SK-N-SH (cell line): ENCODE measurements around the gene UCP3. TPM values are rescaled to one million over a fixed set of nuclear protein-coding genes. Genes with fewer than 3 reads are reported as not detected.

ENCODE experiments used
- CTCF ChIA-PET: fragments of 300-600, 350-600 bp; formaldehyde crosslinking; extraction: SDS; loops from one replicate; lab custom pipeline; 2021; lab: Yijun Ruan, JAX
- POLR2A ChIA-PET: fragments of 350-600 bp; sonication (Branson Sonifier 250); formaldehyde crosslinking; extraction: SDS; loops from one replicate; lab custom pipeline; 2020; ENCODE audit warnings: antibody characterized with exemption, inconsistent platforms; lab: Yijun Ruan, JAX
- DNase-seq: peaks from one replicate; pipeline ENCODE4 v3.0.0; 2012
- H2AFZ ChIP-seq: fragments of 200-600 bp; sonication (generic); 2 replicates; pipeline ENCODE4 v1.8.1; 2016; ENCODE audit warnings: antibody characterized with exemption, mild to moderate bottlenecking, low read depth
- H3F3A ChIP-seq: fragments of 200-600 bp; sonication (generic); replicated peaks from 2 replicates; pipeline ENCODE3; 2016; ENCODE audit warnings: antibody characterized with exemption, mild to moderate bottlenecking; ENCODE audit not compliant: insufficient read depth
- H3K27ac ChIP-seq, 2 experiments: fragments of 200-500 bp in 1 of 2; fragments of 200-600 bp in 1 of 2; sonication (Bioruptor generic) in 1 of 2; sonication (generic), shearing (Covaris generic) in 1 of 2; 2 replicates each; pipeline versions ENCODE4 v1.5.1 to v1.6.1; 2014 to 2016; ENCODE audit warnings: low read depth in 2 of 2, inconsistent platforms in 1 of 2, low read length in 1 of 2, mild to moderate bottlenecking in 1 of 2, mixed read lengths in 1 of 2
- H3K27me3 ChIP-seq: fragments of 200-600 bp; sonication (generic), shearing (Covaris generic); 2 replicates; pipeline ENCODE4 v1.6.1; 2016; ENCODE audit warnings: mixed run types; ENCODE audit not compliant: insufficient read depth
- H3K36me3 ChIP-seq, 2 experiments: fragments of 200-500 bp in 1 of 2; fragments of 200-600 bp in 1 of 2; sonication (Bioruptor generic) in 1 of 2; sonication (generic) in 1 of 2; replicated peaks in 1 of 2; 2 replicates each; pipeline versions ENCODE3 to v1.5.1; 2014 to 2016; ENCODE audit warnings: low read length in 1 of 2, mild to moderate bottlenecking in 1 of 2; ENCODE audit not compliant: insufficient read depth in 2 of 2, control insufficient read depth in 1 of 2
- H3K4me1 ChIP-seq, 2 experiments: fragments of 200-500 bp in 1 of 2; fragments of 200-600 bp in 1 of 2; sonication (Bioruptor generic) in 1 of 2; sonication (generic), shearing (Covaris generic) in 1 of 2; 2 replicates each; pipeline versions ENCODE4 v1.5.1 to v1.6.1; 2014 to 2016; ENCODE audit warnings: low read depth in 1 of 2, low read length in 1 of 2, mixed run types in 1 of 2; ENCODE audit not compliant: insufficient read depth in 2 of 2, control insufficient read depth in 1 of 2
- H3K4me2 ChIP-seq: fragments of 200-600 bp; sonication (generic), shearing (Covaris generic); 2 replicates; pipeline ENCODE4 v1.6.1; 2017; ENCODE audit warnings: mixed run types
- H3K4me3 ChIP-seq, 2 experiments: fragments of 200-500 bp in 1 of 2; fragments of 200-600 bp in 1 of 2; sonication (Bioruptor generic) in 1 of 2; sonication (generic), shearing (Covaris generic) in 1 of 2; 2 replicates each; pipeline versions ENCODE4 v1.5.1 to v1.8.1; 2014 to 2016; ENCODE audit warnings: low read depth in 2 of 2, inconsistent platforms in 1 of 2, low read length in 1 of 2, mild to moderate bottlenecking in 1 of 2, mixed read lengths in 1 of 2, moderate library complexity in 1 of 2
- H3K79me2 ChIP-seq: fragments of 200-600 bp; sonication (generic); 2 replicates; pipeline ENCODE4 v1.8.1; 2017; ENCODE audit warnings: mild to moderate bottlenecking; ENCODE audit not compliant: insufficient read depth
- H3K9ac ChIP-seq: fragments of 200-600 bp; sonication (generic); 2 replicates; pipeline ENCODE4 v1.6.1; 2017; ENCODE audit warnings: mixed run types
- H3K9me2 ChIP-seq: fragments of 200-600 bp; sonication (generic); 2 replicates; pipeline ENCODE4 v1.6.1; 2017; ENCODE audit warnings: mixed run types
- H3K9me3 ChIP-seq: fragments of 200-600 bp; sonication (generic); 2 replicates; pipeline ENCODE4 v1.6.1; 2017; ENCODE audit warnings: mixed run types, mild to moderate bottlenecking, moderate library complexity
- H4K20me1 ChIP-seq: fragments of 200-600 bp; sonication (generic); 2 replicates; pipeline ENCODE4 v1.6.1; 2017; ENCODE audit warnings: mild to moderate bottlenecking, mixed run types; ENCODE audit not compliant: insufficient read depth
- CHD2 ChIP-seq: fragments of 150-350 bp; IDR thresholded peaks from 2 replicates; pipeline ENCODE4 v1.6.1; 2018; ENCODE audit warnings: low read length; ENCODE audit not compliant: partially characterized antibody
- EZH2phosphoT487 ChIP-seq: fragments of 200-600 bp; sonication (generic); IDR thresholded peaks from 2 replicates; pipeline ENCODE4 v1.6.1; 2017; ENCODE audit warnings: low read depth, mixed run types, mild to moderate bottlenecking, antibody characterized with exemption, moderate library complexity, borderline replicate concordance
- FOXJ3 ChIP-seq: sonication (generic); formaldehyde crosslinking; IDR thresholded peaks from 2 replicates; pipeline ENCODE4 v1.5.1; 2020; ENCODE audit warnings: mild to moderate bottlenecking, missing genetic modification reagents
- GABPA ChIP-seq: IDR thresholded peaks from 2 replicates; pipeline ENCODE4 v1.4.0; 2012; ENCODE audit warnings: low read depth, mild to moderate bottlenecking
- JUND ChIP-seq: IDR thresholded peaks from 2 replicates; pipeline ENCODE4 v1.4.0; 2012
- MEF2A ChIP-seq: IDR thresholded peaks from 2 replicates; pipeline ENCODE4 v1.4.0; 2012; ENCODE audit warnings: low read depth, borderline replicate concordance
- MXI1 ChIP-seq: IDR thresholded peaks from 2 replicates; pipeline ENCODE4 v1.6.1; 2012; ENCODE audit warnings: mild to moderate bottlenecking, low read depth, low read length, improper control_type of control experiment
- NFIC ChIP-seq: IDR thresholded peaks from 2 replicates; pipeline ENCODE4 v1.4.0; 2012; ENCODE audit warnings: borderline replicate concordance
- TEAD4 ChIP-seq: IDR thresholded peaks from 2 replicates; pipeline ENCODE4 v1.4.0; 2012; ENCODE audit warnings: mild to moderate bottlenecking, borderline replicate concordance; ENCODE audit not compliant: insufficient read depth
- YY1 ChIP-seq: IDR thresholded peaks from 2 replicates; pipeline ENCODE4 v1.4.0; 2012; ENCODE audit warnings: low read depth, mild to moderate bottlenecking
- WGBS: methylation state at CpG from one replicate; pipeline ENCODE4 v1.1.6; 2017; ENCODE audit warnings: low lambda C conversion rate; 5-methylcytosine and 5-hydroxymethylcytosine counted together
- polyA plus RNA-seq, 3 experiments: library from polyadenylated mRNA; depleted of rRNA; stranded (reverse); fragments of >200 nt; gene quantifications; 2 replicates each; pipeline ENCODE4 v1.2.3, GENCODE V29; 2012
- TF ChIP-seq, protein P1 (sequence below): IDR thresholded peaks from 2 replicates; pipeline ENCODE4 v1.4.0; 2012; ENCODE audit warnings: low read depth
- TF ChIP-seq, protein P2 (sequence below): IDR thresholded peaks from 2 replicates; pipeline ENCODE4 v1.4.0; 2012; ENCODE audit warnings: low read depth, borderline replicate concordance
- TF ChIP-seq, protein P3 (sequence below): IDR thresholded peaks from 2 replicates; pipeline ENCODE4; 2012
- TF ChIP-seq, protein P4 (sequence below): fragments of 200-600 bp; sonication (generic); IDR thresholded peaks from 2 replicates; pipeline ENCODE4 v1.6.1; 2017; ENCODE audit warnings: antibody characterized with exemption, mild to moderate bottlenecking, moderate library complexity
- TF ChIP-seq, protein P5 (sequence below): fragments of 150-350 bp; IDR thresholded peaks from 2 replicates; pipeline ENCODE4 v1.6.1; 2016; ENCODE audit warnings: mild to moderate bottlenecking, low read depth, low read length

Gene UCP3
- polyA plus RNA-seq, 1 of the 3 experiments (the other 2 are of a cell fraction) = 1.2 TPM

DNA sequence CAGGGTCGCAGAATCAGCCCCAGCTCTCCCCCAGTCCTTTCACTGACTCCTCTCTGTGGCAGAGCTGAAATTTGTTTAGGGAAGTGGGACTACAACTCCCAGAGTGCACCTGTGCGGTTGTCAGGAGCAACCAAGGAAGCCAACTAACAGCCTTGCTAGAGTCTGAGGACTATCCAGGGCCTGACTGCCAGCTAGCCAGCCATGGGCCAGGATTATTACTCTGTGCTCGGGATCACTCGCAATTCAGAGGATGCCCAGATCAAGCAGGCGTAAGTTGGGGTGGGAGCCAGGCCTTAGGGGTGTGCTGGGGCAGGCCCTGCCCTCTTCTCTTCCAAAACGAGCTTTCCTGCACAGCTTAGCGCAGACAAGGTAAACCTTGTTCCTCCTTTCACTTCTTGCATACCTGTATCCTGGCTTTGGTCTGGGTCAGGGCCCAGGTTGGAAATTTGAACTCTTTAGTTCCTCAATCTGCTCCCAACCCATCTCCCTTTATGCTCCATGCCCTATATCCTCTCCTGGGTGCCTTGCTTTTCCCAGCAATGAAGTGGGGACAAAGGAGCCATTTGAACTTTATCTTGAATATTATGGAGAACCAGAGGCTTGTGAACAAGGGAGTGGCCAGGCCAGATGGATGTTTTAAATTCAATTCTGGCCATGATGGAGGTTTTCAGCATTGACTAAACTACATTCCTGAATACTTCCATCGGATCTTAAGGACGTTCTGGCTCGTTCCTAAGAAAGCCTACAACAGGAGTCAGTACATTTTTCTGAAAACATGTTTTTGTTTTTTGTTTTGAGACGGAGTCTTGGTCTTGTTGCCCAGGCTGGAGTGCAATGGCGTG lies 57.8 kb downstream of the UCP3 start, which contains the start of gene DNAJB13:
Gene DNAJB13 (plus strand): TSS at position 158 of the 842 bp plus-strand sequence. CDS start 44 bp downstream, at position 202.
- Histone ChIP-seq H3K4me3 (no peak within 1 kb of the TSS), H4K20me1 (no peaks in the 10 kb centered on the region), H3K9me2 (no peaks in the 10 kb centered on the region), H3K4me2 (no peak within 1 kb of the TSS), H3K36me3 (no peaks in the 10 kb centered on the region), H3F3A (peaks cover 3% of the 10 kb centered on the region), H3K27me3 (no peaks in the 10 kb centered on the region), H2AFZ (no peak within 1 kb of the TSS), H3K9ac (no peak within 1 kb of the TSS), H3K9me3 (no peaks in the 10 kb centered on the region), H3K27ac (no peak within 1 kb of the TSS), H3K79me2 (no peaks in the 10 kb centered on the region), H3K4me1 (no peaks in the 10 kb centered on the region; a peak in 2 of 4 replicates)
- TF ChIP-seq, protein P1, sequence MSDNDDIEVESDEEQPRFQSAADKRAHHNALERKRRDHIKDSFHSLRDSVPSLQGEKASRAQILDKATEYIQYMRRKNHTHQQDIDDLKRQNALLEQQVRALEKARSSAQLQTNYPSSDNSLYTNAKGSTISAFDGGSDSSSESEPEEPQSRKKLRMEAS = no peak
- TF ChIP-seq GABPA = no peak
- no peak for TF ChIP-seq NFIC
- TF ChIP-seq, protein P2, sequence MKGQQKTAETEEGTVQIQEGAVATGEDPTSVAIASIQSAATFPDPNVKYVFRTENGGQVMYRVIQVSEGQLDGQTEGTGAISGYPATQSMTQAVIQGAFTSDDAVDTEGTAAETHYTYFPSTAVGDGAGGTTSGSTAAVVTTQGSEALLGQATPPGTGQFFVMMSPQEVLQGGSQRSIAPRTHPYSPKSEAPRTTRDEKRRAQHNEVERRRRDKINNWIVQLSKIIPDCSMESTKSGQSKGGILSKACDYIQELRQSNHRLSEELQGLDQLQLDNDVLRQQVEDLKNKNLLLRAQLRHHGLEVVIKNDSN = no peak
- TF ChIP-seq TEAD4 = no peak
- TF ChIP-seq, protein P3, sequence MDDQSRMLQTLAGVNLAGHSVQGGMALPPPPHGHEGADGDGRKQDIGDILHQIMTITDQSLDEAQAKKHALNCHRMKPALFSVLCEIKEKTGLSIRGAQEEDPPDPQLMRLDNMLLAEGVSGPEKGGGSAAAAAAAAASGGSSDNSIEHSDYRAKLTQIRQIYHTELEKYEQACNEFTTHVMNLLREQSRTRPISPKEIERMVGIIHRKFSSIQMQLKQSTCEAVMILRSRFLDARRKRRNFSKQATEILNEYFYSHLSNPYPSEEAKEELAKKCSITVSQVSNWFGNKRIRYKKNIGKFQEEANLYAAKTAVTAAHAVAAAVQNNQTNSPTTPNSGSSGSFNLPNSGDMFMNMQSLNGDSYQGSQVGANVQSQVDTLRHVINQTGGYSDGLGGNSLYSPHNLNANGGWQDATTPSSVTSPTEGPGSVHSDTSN = no peak
- TF ChIP-seq EZH2phosphoT487 = no peak
- TF ChIP-seq CHD2 = no peak
- TF ChIP-seq MEF2A = no peak
- no peak for TF ChIP-seq JUND
- TF ChIP-seq YY1 = no peak
- TF ChIP-seq MXI1 = no peak
- TF ChIP-seq FOXJ3 (CRISPR knock-in tag) = no peak
- TF ChIP-seq, protein P4, sequence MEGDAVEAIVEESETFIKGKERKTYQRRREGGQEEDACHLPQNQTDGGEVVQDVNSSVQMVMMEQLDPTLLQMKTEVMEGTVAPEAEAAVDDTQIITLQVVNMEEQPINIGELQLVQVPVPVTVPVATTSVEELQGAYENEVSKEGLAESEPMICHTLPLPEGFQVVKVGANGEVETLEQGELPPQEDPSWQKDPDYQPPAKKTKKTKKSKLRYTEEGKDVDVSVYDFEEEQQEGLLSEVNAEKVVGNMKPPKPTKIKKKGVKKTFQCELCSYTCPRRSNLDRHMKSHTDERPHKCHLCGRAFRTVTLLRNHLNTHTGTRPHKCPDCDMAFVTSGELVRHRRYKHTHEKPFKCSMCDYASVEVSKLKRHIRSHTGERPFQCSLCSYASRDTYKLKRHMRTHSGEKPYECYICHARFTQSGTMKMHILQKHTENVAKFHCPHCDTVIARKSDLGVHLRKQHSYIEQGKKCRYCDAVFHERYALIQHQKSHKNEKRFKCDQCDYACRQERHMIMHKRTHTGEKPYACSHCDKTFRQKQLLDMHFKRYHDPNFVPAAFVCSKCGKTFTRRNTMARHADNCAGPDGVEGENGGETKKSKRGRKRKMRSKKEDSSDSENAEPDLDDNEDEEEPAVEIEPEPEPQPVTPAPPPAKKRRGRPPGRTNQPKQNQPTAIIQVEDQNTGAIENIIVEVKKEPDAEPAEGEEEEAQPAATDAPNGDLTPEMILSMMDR = no peak
- TF ChIP-seq, protein P5, sequence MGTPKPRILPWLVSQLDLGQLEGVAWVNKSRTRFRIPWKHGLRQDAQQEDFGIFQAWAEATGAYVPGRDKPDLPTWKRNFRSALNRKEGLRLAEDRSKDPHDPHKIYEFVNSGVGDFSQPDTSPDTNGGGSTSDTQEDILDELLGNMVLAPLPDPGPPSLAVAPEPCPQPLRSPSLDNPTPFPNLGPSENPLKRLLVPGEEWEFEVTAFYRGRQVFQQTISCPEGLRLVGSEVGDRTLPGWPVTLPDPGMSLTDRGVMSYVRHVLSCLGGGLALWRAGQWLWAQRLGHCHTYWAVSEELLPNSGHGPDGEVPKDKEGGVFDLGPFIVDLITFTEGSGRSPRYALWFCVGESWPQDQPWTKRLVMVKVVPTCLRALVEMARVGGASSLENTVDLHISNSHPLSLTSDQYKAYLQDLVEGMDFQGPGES = no peak
- ChIA-PET POLR2A (no interaction called here), CTCF (interaction anchor here (0.8 to 1.9 kb wide), 3 partner anchors 11 to 304 kb away, joined by 3 to 8 read pairs (median 3); no protein-coding TSS in a partner anchor)
- DNase-seq = peak; percentile 72
- WGBS = 92% methylated on average over 9 of the region's 12 CpGs

Other genes with a start within 250 kb of the UCP3 start
- 39.1 and 48.8 TPM in 2 replicates for gene RAB6A, start 248.0 kb downstream of the UCP3 start, polyA plus RNA-seq (2012; rRNA removed)
- 28.3 and 29.2 TPM in 2 replicates for gene MRPL48, start 221.2 kb downstream of the UCP3 start, polyA plus RNA-seq (2012; rRNA removed)
- 171 and 172 TPM in 2 replicates for gene COA4, start 132.2 kb downstream of the UCP3 start, polyA plus RNA-seq (2012; rRNA removed)
- gene PAAF1, start 132.1 kb downstream of the UCP3 start, polyA plus RNA-seq (2012; rRNA removed) = 23.2 and 26.0 TPM in 2 replicates
- gene DNAJB13, start 58.1 kb downstream of the UCP3 start, polyA plus RNA-seq (2012; rRNA removed) = 0.49 and 0.51 TPM in 2 replicates
- 28.5 and 36.0 TPM in 2 replicates for gene UCP2, start 26.2 kb downstream of the UCP3 start, polyA plus RNA-seq (2012; rRNA removed)
- 7.0 and 9.9 TPM in 2 replicates for gene C2CD3, start 161.9 kb upstream of the UCP3 start, polyA plus RNA-seq (2012; rRNA removed)
- 107 and 109 TPM in 2 replicates for gene PPME1, start 162.2 kb upstream of the UCP3 start, polyA plus RNA-seq (2012; rRNA removed)